ENCODE measurements around the gene REC8.
A peak's percentile ranks its signal among the peaks of the same experiment; 100 is the strongest.

REC8 gene

DNA sequence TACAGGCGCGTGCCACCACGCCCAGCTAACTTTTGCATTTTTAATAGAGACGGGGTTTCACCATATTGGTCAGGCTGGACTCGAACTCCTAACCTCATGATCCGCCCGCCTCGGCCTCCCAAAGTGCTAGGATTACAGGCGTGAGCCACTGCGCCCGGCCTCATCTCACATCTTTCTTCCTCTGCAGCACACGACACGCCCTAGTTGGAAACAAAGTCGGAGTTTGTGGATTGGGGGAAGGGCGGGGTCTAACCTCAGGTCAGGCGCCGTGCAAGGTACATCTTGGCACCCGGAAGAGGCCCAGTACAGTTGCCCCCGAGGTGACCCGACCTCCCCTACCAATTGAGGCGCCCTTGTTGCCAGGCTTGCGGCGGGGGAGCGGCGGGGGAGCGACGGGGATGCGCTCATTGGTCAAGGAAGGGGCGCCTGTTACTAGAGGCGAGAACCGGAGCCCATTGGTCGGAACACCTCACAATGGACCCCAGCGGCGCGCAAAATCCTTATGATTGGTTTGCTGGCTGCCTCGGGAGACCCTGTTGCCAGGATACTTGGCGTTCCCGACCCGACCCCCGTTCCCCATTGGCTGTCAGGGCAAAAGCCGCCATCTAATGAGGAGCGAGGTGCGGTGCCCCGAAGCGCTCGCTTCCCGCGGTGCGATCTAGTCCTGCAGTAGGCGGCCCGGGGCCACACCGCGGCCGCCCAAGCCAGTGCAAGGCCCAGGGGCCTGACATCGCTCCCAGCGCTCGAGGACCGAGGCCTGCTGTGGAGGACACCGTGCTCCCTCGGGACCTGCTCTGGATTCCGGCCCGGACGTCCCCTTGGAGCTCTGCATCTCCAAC is at the start of gene REC8:
REC8 (plus strand) TSS at position 659 of the 839 bp plus-strand sequence. CDS start 473 bp downstream, outside the sequence.
- DNase-seq = peak; percentile 88

GRCh38 chr14:24122416-24122815 is 49.5 kb upstream of the REC8 start:
- no peak for DNase-seq

GRCh38 chr14:24122898-24123297 is 49.0 kb upstream of the REC8 start:
- DNase-seq = no peak

GRCh38 chr14:24123424-24124417 is 48.2 kb upstream of the REC8 start:
- no peak for DNase-seq

DNA sequence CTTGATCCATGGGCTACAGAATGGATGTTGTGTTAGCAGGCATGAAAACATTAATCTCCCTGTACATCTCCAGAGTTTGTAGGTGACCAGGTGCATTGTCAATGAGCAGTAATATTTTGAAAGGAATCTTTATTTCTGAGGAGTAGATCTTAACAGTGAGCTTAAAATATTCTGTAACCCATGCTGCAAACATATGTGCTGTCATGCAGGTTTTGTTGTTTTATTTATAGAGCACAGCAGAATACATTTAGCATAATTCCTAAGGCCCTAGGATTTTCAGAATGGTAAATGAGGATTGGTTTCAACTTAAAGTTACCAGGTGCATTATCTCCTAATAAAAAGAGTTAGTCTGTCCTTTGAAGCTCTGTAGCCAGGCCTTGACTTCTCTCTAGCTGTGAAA is 44.9 kb upstream of the REC8 start:
- no peak for DNase-seq

DNA sequence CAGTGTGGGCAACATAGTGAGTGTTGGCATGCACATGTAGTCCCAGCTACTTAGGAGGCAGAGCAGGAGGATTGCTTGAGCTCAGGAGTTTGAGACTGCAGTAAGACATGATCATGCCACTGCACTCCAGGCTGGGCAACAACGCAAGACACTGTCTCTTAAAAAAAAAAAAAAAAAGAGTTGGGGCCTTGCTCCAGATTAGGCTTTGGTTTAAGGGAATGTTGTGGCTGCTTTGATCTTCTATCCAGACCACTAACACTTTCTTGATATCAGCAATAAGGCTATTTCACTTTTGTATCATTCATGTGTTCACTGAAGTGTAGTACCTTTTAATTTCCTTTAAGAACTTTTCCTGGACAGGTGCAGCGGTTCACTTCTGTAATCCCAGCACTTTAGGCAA is 44.2 kb upstream of the REC8 start:
- no peak for DNase-seq

DNA sequence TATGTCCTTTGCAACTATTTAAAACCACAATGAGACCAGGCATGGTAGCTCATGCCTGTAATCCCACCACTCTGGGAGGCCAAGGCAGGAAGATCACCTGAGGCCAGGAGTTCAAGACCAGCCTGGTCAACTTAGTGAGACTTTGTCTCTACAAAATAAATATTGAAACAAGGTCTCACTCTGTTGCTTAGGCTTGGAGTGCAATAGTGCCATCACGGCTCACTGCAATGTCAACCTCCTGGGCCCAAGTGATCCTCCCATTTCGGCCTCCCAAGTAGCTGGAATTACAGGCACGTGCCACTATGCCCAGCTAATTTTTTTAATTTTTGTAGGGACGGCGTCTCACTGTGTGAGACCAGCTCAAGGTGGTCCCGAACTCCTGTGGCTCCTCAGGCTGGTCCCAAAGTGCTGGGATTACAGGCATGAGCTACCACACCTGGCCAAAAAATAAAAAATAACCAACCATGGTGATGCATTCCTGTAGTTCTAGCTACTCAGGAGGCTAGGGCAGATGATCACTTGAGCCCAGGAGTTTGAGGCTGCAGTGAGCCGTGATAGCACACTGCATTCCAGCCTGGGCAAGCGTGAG is 42.4 kb upstream of the REC8 start:
- no peak for DNase-seq

DNA sequence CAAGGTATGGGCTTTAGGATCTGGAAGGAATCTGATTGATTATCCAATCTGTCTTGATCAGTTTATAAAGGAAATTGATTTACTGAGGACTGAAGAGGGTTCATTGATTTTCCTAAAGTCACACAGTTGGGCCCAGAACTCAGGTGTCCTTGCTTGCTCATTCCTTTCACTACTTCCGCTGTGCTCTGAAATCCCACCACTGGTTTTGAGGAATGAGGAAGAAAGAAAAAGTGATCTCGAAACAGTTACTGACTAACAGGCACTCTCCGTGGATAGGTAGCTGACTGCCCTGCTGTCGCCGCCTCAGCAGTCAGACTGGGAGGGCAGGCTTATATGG is 41.5 kb upstream of the REC8 start, which contains the start of gene FITM1:
FITM1 (plus strand) TSS at position 280 of the 337 bp plus-strand sequence. CDS start 905 bp downstream, outside the sequence.
- DNase-seq = no peak

DNA sequence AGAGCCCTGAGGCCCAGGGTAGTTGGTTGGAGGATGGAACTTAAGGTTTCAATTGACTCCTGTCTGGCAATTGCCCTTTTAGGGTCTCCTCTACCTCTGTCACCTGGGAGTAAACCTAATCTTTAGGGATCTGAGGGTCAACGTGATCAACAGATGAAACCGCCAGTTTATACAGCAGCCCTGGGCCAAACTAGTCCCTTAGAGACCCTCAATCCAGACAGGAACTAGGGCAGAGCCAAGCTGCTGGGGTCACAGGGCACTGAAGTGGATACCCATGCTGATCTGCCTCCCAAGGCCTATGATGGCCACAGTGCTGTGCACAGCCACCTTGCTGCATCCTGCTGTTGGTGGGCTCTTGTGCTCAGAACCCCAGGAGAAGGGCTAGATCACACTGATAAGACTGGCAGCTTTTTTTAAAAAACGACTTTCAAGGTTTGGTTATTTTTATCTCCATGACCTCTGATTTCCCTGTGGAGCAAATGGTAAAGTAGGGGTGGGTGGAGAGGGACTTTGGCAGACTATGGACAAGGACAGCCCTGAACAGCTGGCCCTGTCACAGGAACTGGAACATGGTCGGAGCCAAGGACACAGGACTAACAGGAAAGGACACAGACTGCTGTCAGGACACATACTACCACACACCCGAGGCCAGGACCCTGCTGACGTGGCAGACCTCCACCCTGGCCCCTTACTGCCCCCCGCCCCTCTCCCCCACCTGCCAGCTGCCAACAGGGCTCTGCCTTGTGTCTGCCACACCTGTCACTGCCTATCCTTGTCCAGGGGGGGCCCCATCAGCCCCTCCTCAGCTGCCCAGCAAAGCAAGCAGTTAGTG is 40.9 kb upstream of the REC8 start:
- peak; percentile 31 for DNase-seq

DNA sequence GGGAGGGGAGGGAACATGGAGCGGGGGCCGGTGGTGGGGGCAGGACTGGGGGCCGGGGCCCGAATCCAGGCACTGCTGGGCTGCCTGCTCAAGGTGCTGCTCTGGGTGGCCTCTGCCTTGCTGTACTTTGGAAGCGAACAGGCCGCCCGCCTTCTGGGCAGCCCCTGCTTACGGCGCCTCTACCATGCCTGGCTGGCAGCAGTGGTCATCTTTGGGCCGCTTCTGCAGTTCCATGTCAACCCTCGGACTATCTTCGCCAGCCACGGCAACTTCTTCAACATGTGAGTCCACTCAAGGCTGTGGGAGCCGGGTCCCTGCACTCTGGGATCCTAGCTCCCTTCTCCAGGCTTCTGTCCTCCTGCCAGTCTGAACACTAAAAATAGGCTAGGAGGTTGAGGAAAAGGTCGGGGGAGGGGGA is 40.3 kb upstream of the REC8 start:
- DNase-seq = peak; percentile 57

DNA sequence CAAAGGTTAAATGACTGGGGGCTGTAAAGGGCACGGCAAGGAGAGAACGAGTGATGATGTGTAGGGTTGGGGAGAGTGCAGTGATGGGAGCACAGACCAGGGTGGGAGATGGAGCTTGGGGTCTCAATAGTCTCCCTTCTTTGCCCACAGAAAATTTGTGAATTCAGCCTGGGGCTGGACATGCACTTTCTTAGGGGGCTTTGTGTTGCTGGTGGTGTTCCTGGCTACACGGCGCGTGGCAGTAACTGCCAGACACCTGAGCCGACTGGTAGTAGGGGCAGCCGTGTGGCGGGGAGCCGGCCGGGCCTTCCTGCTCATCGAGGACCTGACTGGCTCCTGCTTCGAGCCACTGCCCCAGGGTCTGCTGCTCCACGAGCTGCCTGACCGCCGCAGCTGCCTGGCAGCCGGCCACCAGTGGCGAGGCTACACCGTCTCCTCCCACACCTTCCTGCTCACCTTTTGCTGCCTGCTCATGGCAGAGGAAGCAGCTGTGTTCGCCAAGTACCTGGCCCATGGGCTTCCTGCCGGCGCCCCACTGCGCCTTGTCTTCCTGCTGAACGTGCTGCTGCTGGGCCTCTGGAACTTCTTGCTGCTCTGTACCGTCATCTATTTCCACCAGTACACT is 39.7 kb upstream of the REC8 start:
- peak; percentile 73 for DNase-seq

GRCh38 chr14:24132976-24133375 is 38.9 kb upstream of the REC8 start:
- DNase-seq = no peak

- DNase-seq = no peak
Measured at GRCh38 chr14:24133735-24134134, 38.1 kb upstream of the REC8 start.

DNA sequence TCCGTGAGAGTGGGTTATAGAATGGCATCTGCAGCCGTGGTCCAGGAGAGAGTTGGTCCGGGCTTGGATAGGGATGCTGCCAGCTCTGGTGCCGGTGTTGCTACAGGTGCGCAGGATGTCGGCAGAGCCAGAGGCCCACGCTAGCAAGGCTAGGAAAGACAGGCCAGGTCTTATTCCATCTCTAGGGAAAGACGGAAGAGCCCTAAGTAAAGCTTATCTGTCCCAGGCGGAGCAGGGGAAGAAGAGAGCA is 36.4 kb upstream of the REC8 start:
- DNase-seq = no peak

DNA sequence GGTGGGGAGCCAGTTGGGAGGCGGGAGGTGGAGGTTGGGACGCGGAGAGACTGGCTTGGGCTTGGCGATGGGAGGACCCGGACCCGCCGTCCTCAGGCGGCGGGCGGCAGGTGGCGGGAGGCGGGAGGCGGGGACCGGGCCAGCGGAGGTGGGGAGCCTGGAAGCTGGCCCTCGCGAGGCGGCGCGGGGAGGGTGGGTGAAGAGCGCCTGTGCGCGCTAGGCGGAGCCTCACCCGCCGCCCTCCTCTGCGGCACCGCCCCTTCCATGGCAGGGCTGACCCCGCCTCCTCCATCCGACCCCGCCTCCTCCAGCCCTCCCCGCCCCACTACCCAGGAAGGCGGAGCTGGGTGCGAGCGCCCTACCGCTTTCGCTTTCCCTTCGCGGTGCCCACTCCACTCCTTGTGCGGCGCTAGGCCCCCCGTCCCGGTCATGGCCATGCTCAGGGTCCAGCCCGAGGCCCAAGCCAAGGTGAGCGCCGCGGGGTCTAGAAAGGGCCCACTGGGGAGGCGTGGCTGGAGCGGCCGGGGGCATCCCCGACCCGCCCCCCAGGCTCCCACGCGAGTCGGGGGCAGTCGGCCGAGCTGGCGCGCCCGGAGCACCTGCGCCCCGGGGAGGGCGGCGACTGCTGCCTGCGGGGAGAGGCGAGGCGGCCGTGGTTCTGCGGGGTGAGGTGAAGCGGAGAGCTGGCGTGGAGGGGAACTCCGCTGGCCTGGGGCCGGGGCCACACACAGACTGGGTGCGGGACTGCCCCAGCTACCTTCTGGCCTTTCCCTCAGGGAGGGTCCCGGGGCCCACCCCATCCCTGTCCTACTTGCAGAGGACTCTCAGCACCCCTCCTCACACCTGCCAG is 35.8 kb upstream of the REC8 start, which contains the start of gene PSME1:
PSME1 (plus strand) TSS at position 361 of the 850 bp plus-strand sequence; CDS start at position 430, 69 bp downstream.
- peak; percentile 97 for DNase-seq

DNA sequence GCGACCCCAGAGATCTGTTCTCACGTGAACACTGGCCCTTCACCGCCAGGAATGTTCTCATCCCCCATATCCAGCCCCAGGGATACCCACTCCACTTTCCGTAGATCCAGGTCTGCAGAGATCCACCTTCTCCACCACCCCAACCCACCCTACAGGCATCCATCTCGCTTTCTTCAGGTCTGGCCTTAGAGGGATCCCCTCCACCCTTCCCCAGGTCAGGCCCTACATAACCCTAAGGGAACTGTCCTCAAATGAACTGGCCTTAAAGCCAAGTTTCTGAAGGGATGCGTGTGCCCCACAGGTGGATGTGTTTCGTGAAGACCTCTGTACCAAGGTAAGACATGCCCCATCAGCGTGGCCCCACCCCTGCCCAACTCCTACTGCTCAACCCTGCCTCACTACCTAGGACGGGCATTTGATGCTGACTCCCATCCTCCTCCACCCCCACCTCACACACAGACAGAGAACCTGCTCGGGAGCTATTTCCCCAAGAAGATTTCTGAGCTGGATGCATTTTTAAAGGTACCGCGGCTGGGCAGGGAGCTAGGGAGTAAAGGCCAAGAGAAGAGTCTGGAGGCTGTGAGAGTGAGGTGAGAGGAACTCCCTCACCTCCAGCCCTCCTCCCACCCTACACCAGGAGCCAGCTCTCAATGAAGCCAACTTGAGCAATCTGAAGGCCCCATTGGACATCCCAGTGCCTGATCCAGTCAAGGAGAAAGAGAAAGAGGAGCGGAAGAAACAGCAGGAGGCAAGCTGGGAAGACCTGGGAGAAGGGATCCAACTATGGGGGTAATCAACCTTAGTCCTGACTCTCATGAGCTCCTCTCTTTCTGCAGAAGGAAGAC is 35.0 kb upstream of the REC8 start:
- no peak for DNase-seq

- DNase-seq = no peak
Measured at GRCh38 chr14:24137529-24138395, 34.1 kb upstream of the REC8 start.

- no peak for DNase-seq
Measured at GRCh38 chr14:24138396-24139271, 33.2 kb upstream of the REC8 start.

All from activated effector memory CD4-positive, alpha-beta T cell treated with anti-CD3 and anti-CD28 coated beads, Interleukin-2, amount 50 U/mL, for 16 hours (primary cell).